ENCODE data around the gene COL23A1.

COL23A1 gene

GRCh38 chr5:178561746-178562264 is 28.4 kb downstream of the COL23A1 start:
- H3K4me3 ChIP-seq (ENCODE audit: low read depth, low read length): no peak overlapping the region

GRCh38 chr5:178560911-178561310 is 29.3 kb downstream of the COL23A1 start:
- DNase-seq (ENCODE audit: low read depth): no peak
- no peak overlapping the region for H3K4me3 ChIP-seq (ENCODE audit: low read depth, low read length)

More at GRCh38 chr5:178561746-178562264, 28.4 kb downstream of the COL23A1 start:
- DNase-seq (ENCODE audit: low read depth): no peak

- no peak overlapping the region for H3K4me3 ChIP-seq (ENCODE audit: low read depth, low read length)
- no peak for DNase-seq (ENCODE audit: low read depth)
Measured at GRCh38 chr5:178557416-178557815, 32.8 kb downstream of the COL23A1 start.

GRCh38 chr5:178555771-178556211 is 34.4 kb downstream of the COL23A1 start:
- no peak overlapping the region for H3K4me3 ChIP-seq (ENCODE audit: low read depth, low read length)
- DNase-seq (ENCODE audit: low read depth): no peak

- DNase-seq (ENCODE audit: low read depth): no peak
- H3K4me3 ChIP-seq (ENCODE audit: low read depth, low read length): no peak overlapping the region
Measured at GRCh38 chr5:178555005-178555404, 35.2 kb downstream of the COL23A1 start.

- H3K4me3 ChIP-seq (ENCODE audit: low read depth, low read length): no peak overlapping the region
- no peak for DNase-seq (ENCODE audit: low read depth)
Measured at GRCh38 chr5:178554311-178554710, 35.9 kb downstream of the COL23A1 start.

- H3K4me3 ChIP-seq (ENCODE audit: low read depth, low read length): no peak overlapping the region
- no peak for DNase-seq (ENCODE audit: low read depth)
Measured at GRCh38 chr5:178553517-178553916, 36.7 kb downstream of the COL23A1 start.

GRCh38 chr5:178551468-178551867 is 38.7 kb downstream of the COL23A1 start:
- no peak overlapping the region for H3K4me3 ChIP-seq (ENCODE audit: low read depth, low read length)
- DNase-seq (ENCODE audit: low read depth): no peak

GRCh38 chr5:178551059-178551458 is 39.1 kb downstream of the COL23A1 start:
- no peak overlapping the region for H3K4me3 ChIP-seq (ENCODE audit: low read depth, low read length)
- DNase-seq (ENCODE audit: low read depth): peak; percentile 1

- H3K4me3 ChIP-seq (ENCODE audit: low read depth, low read length): no peak overlapping the region
- DNase-seq (ENCODE audit: low read depth): no peak
Measured at GRCh38 chr5:178548746-178549145, 41.4 kb downstream of the COL23A1 start.

GRCh38 chr5:178547753-178548415 is 42.3 kb downstream of the COL23A1 start:
- no peak for DNase-seq (ENCODE audit: low read depth)
- no peak overlapping the region for H3K4me3 ChIP-seq (ENCODE audit: low read depth, low read length)

- H3K4me3 ChIP-seq (ENCODE audit: low read depth, low read length): no peak overlapping the region
- no peak for DNase-seq (ENCODE audit: low read depth)
Measured at GRCh38 chr5:178547052-178547666, 43.0 kb downstream of the COL23A1 start.

- H3K4me3 ChIP-seq (ENCODE audit: low read depth, low read length): no peak overlapping the region
- no peak for DNase-seq (ENCODE audit: low read depth)
Measured at GRCh38 chr5:178546675-178547033, 43.5 kb downstream of the COL23A1 start.

- H3K4me3 ChIP-seq (ENCODE audit: low read depth, low read length): no peak overlapping the region
- no peak for DNase-seq (ENCODE audit: low read depth)
Measured at GRCh38 chr5:178545941-178546674, 44.1 kb downstream of the COL23A1 start.

- DNase-seq (ENCODE audit: low read depth): no peak
- H3K4me3 ChIP-seq (ENCODE audit: low read depth, low read length): no peak overlapping the region
Measured at GRCh38 chr5:178545176-178545575, 45.0 kb downstream of the COL23A1 start.

- H3K4me3 ChIP-seq (ENCODE audit: low read depth, low read length): no peak overlapping the region
- DNase-seq (ENCODE audit: low read depth): no peak
Measured at GRCh38 chr5:178544166-178544834, 45.9 kb downstream of the COL23A1 start.

- DNase-seq (ENCODE audit: low read depth): no peak
- no peak overlapping the region for H3K4me3 ChIP-seq (ENCODE audit: low read depth, low read length)
Measured at GRCh38 chr5:178542455-178542854, 47.7 kb downstream of the COL23A1 start.

GRCh38 chr5:178540526-178540925 is 49.7 kb downstream of the COL23A1 start:
- DNase-seq (ENCODE audit: low read depth): no peak
- no peak overlapping the region for H3K4me3 ChIP-seq (ENCODE audit: low read depth, low read length)

GRCh38 chr5:178538741-178539229 is 51.4 kb downstream of the COL23A1 start:
- H3K4me3 ChIP-seq (ENCODE audit: low read depth, low read length): no peak overlapping the region
- DNase-seq (ENCODE audit: low read depth): no peak
